K562 (cell line): ENCODE data around the gene RERE. TPM values are rescaled to one million over a fixed set of nuclear protein-coding genes. Genes with fewer than 3 reads are reported as not detected.
A peak's percentile ranks its signal among the peaks of the same experiment; 100 is the strongest.

ENCODE experiments used
- ATF7 ChIP-seq: fragments of 450-650 bp; IDR thresholded peaks from 2 replicates; pipeline ENCODE4 v1.7.1; 2014; ENCODE audit warnings: mild to moderate bottlenecking, moderate library complexity
- C11orf30 ChIP-seq: fragments of 450-650 bp; IDR thresholded peaks from 2 replicates; pipeline ENCODE4 v1.6.1; 2016; ENCODE audit warnings: low read depth, mild to moderate bottlenecking
- FOXK1 ChIP-seq: sonication (generic); formaldehyde crosslinking; IDR thresholded peaks from 2 replicates; pipeline ENCODE4 v1.8.0; 2022; ENCODE audit warnings: missing genetic modification reagents, mild to moderate bottlenecking, borderline replicate concordance
- FOXP1 ChIP-seq: sonication (generic); formaldehyde crosslinking; IDR thresholded peaks from 2 replicates; pipeline ENCODE4 v1.8.0; 2022; ENCODE audit warnings: mild to moderate bottlenecking, missing genetic modification reagents
- MLLT1 ChIP-seq, 2 experiments: fragments of 450-650 bp; IDR thresholded peaks; 2 replicates each; pipeline ENCODE4 v1.6.1; 2016
- MTA2 ChIP-seq: fragments of 450-650 bp; IDR thresholded peaks from 2 replicates; pipeline ENCODE4 v1.6.1; 2016; ENCODE audit warnings: low read depth
- MXD1 ChIP-seq: fragments of 250-450 bp; sonication (Bioruptor Pico); IDR thresholded peaks from 2 replicates; pipeline ENCODE4 v1.8.0; 2021; ENCODE audit warnings: borderline replicate concordance, mild to moderate bottlenecking, moderate library complexity; ENCODE audit not compliant: poor library complexity, severe bottlenecking
- NBN ChIP-seq: fragments of 450-650 bp; IDR thresholded peaks from 2 replicates; pipeline ENCODE4 v1.6.1; 2016; ENCODE audit warnings: low read depth, mild to moderate bottlenecking
- NFE2 ChIP-seq: IDR thresholded peaks from 2 replicates; pipeline ENCODE4 v1.6.1; 2014; ENCODE audit warnings: antibody characterized with exemption, low read depth
- POLR2B ChIP-seq: fragments of 450-650 bp; IDR thresholded peaks from 2 replicates; pipeline ENCODE4 v1.6.1; 2018; ENCODE audit warnings: low read depth; ENCODE audit not compliant: partially characterized antibody
- PTTG1 ChIP-seq: fragments of 450-650 bp; IDR thresholded peaks from 2 replicates; pipeline ENCODE4 v1.6.1; 2016; ENCODE audit warnings: low read depth, mild to moderate bottlenecking, missing genetic modification characterization, missing compliant biosample characterization
- SRSF9 ChIP-seq: fragments of 200-400 bp; formaldehyde crosslinking; IDR thresholded peaks from 2 replicates; pipeline ENCODE4 v1.6.1; 2017; ENCODE audit warnings: low read depth, low read length, borderline replicate concordance
- YBX1 ChIP-seq: fragments of 450-650 bp; IDR thresholded peaks from 2 replicates; pipeline ENCODE4 v1.7.1; 2016; ENCODE audit warnings: mild to moderate bottlenecking
- ZBED1 ChIP-seq: IDR thresholded peaks from 2 replicates; pipeline ENCODE4 v1.6.1; 2014
- ZNF436 ChIP-seq: fragments of 250-450, 450-650 bp; sonication (Bioruptor Pico); formaldehyde crosslinking; IDR thresholded peaks from 2 replicates; pipeline ENCODE4 v1.7.0; 2020; ENCODE audit warnings: mild to moderate bottlenecking
- polyA plus RNA-seq, 8 experiments: library from polyadenylated mRNA; depleted of rRNA in 4 of 8; stranded (reverse) in 5 of 8; unstranded in 3 of 8; fragments of >200 nt; fragmentation: Nextera tagmentation in 2 of 8; fragmentation: Illumina TruSeq in 1 of 8; extraction: Ambion mirVana in 2 of 8; extraction: Trizol in 1 of 8; gene quantifications; 2 replicates each; pipeline versions ENCODE4 v1.2.1 to v1.2.3, GENCODE V29; 2011 to 2014; ENCODE audit warnings: inconsistent platforms in 1 of 8, missing spikeins in 1 of 8
- total RNA-seq, 7 experiments: library from RNA; depleted of rRNA in 6 of 7; stranded (reverse); fragments of >200 nt in 6 of 7; fragmentation: Illumina TruSeq in 2 of 7; extraction: Trizol in 2 of 7; gene quantifications; 2 replicates each; pipeline versions ENCODE4 v1.2.1 to v1.2.3, GENCODE V29; 2011 to 2021; ENCODE audit warnings: low replicate concordance in 1 of 7
- TF ChIP-seq, protein P1 (sequence below), 3 experiments: IDR thresholded peaks in 2 of 3; conservative IDR thresholded peaks in 1 of 3; 2 replicates each; pipeline ENCODE4 v1.5.1; 2011 to 2012; ENCODE audit warnings: low read length in 3 of 3, mild to moderate bottlenecking in 3 of 3, control low read depth in 2 of 3, improper control_type of control experiment in 1 of 3, inconsistent platforms in 1 of 3, low read depth in 1 of 3, mixed read lengths in 1 of 3, moderate library complexity in 1 of 3; ENCODE audit not compliant: insufficient read depth in 2 of 3
- TF ChIP-seq, protein P2 (sequence below): fragments of 250-450 bp; sonication (Bioruptor Pico); IDR thresholded peaks from 2 replicates; pipeline ENCODE4 v1.4.0; 2020; ENCODE audit warnings: borderline replicate concordance
- TF ChIP-seq, protein P3 (sequence below): sonication (generic); formaldehyde crosslinking; IDR thresholded peaks from 2 replicates; pipeline ENCODE4 v1.8.1; 2022; ENCODE audit warnings: missing genetic modification reagents
- TF ChIP-seq, protein P4 (sequence below), 3 experiments: fragments of 200-800 bp in 1 of 3; fragments of 250-450 bp in 1 of 3; fragments of 450-650 bp in 1 of 3; sonication (Bioruptor Pico) in 1 of 3; sonication (Bioruptor generic) in 1 of 3; formaldehyde crosslinking in 1 of 3; IDR thresholded peaks; 2 replicates each; pipeline versions ENCODE4 v1.6.1 to v1.8.0; 2016 to 2022; ENCODE audit warnings: mild to moderate bottlenecking in 2 of 3, missing genetic modification characterization in 2 of 3, missing compliant biosample characterization in 1 of 3, moderate library complexity in 1 of 3

The RERE gene
- total and polyA plus RNA-seq, 9 of the 15 experiments (the other 6 are each of a cell fraction or from before 2014, with no cell fraction given): 3.0 to 51.5 (median 13.4) TPM

GRCh38 chr1:8409106-8409505, 408.3 kb downstream of the RERE start (continued):
- no peak for TF ChIP-seq POLR2B
- 0 out of 2 replicates have a peak, but pooled peaks have one; percentile 67 for TF ChIP-seq FOXK1 (CRISPR knock-in tag)
- no peak for TF ChIP-seq MXD1 (CRISPR knock-in tag)
- TF ChIP-seq SRSF9: no peak
- TF ChIP-seq MLLT1 (IDR thresholded peaks at IDR 0.05): no peak
- TF ChIP-seq, protein P1, sequence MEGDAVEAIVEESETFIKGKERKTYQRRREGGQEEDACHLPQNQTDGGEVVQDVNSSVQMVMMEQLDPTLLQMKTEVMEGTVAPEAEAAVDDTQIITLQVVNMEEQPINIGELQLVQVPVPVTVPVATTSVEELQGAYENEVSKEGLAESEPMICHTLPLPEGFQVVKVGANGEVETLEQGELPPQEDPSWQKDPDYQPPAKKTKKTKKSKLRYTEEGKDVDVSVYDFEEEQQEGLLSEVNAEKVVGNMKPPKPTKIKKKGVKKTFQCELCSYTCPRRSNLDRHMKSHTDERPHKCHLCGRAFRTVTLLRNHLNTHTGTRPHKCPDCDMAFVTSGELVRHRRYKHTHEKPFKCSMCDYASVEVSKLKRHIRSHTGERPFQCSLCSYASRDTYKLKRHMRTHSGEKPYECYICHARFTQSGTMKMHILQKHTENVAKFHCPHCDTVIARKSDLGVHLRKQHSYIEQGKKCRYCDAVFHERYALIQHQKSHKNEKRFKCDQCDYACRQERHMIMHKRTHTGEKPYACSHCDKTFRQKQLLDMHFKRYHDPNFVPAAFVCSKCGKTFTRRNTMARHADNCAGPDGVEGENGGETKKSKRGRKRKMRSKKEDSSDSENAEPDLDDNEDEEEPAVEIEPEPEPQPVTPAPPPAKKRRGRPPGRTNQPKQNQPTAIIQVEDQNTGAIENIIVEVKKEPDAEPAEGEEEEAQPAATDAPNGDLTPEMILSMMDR (IDR thresholded peaks at IDR 0.05 in 2 of 3, conservative IDR thresholded peaks at IDR 0.05 in 1 of 3; ENCODE audit: insufficient read depth in 2 of 3, low read depth in 1 of 3, low read length in 3 of 3): peak; percentile 62 to 76 (median 65)
- TF ChIP-seq, protein P2, sequence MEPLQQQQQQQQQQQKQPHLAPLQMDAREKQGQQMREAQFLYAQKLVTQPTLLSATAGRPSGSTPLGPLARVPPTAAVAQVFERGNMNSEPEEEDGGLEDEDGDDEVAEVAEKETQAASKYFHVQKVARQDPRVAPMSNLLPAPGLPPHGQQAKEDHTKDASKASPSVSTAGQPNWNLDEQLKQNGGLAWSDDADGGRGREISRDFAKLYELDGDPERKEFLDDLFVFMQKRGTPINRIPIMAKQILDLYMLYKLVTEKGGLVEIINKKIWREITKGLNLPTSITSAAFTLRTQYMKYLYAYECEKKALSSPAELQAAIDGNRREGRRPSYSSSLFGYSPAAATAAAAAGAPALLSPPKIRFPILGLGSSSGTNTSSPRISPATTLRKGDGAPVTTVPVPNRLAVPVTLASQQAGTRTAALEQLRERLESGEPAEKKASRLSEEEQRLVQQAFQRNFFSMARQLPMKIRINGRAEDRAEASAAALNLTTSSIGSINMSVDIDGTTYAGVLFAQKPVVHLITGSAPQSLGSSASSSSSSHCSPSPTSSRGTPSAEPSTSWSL: no peak
- no peak for TF ChIP-seq FOXP1
- TF ChIP-seq ATF7: no peak
- TF ChIP-seq, protein P3, sequence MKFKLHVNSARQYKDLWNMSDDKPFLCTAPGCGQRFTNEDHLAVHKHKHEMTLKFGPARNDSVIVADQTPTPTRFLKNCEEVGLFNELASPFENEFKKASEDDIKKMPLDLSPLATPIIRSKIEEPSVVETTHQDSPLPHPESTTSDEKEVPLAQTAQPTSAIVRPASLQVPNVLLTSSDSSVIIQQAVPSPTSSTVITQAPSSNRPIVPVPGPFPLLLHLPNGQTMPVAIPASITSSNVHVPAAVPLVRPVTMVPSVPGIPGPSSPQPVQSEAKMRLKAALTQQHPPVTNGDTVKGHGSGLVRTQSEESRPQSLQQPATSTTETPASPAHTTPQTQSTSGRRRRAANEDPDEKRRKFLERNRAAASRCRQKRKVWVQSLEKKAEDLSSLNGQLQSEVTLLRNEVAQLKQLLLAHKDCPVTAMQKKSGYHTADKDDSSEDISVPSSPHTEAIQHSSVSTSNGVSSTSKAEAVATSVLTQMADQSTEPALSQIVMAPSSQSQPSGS (CRISPR knock-in tag): no peak
- no peak for TF ChIP-seq ZBED1
- no peak; the same call in 1 of the 2 replicates for TF ChIP-seq MTA2
- TF ChIP-seq NFE2: no peak
- TF ChIP-seq C11orf30: no peak
- no peak for TF ChIP-seq ZNF436 (CRISPR knock-in tag)
- peak; percentile 72; the same call in 1 of the 2 replicates for TF ChIP-seq NBN
- TF ChIP-seq, protein P4, sequence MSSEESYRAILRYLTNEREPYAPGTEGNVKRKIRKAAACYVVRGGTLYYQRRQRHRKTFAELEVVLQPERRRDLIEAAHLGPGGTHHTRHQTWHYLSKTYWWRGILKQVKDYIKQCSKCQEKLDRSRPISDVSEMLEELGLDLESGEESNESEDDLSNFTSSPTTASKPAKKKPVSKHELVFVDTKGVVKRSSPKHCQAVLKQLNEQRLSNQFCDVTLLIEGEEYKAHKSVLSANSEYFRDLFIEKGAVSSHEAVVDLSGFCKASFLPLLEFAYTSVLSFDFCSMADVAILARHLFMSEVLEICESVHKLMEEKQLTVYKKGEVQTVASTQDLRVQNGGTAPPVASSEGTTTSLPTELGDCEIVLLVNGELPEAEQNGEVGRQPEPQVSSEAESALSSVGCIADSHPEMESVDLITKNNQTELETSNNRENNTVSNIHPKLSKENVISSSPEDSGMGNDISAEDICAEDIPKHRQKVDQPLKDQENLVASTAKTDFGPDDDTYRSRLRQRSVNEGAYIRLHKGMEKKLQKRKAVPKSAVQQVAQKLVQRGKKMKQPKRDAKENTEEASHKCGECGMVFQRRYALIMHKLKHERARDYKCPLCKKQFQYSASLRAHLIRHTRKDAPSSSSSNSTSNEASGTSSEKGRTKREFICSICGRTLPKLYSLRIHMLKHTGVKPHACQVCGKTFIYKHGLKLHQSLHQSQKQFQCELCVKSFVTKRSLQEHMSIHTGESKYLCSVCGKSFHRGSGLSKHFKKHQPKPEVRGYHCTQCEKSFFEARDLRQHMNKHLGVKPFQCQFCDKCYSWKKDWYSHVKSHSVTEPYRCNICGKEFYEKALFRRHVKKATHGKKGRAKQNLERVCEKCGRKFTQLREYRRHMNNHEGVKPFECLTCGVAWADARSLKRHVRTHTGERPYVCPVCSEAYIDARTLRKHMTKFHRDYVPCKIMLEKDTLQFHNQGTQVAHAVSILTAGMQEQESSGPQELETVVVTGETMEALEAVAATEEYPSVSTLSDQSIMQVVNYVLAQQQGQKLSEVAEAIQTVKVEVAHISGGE (CRISPR knock-in tag; IDR thresholded peaks at IDR 0.05): no peak
- TF ChIP-seq YBX1: no peak
- no peak for TF ChIP-seq PTTG1
